CD4-positive, alpha-beta T cell treated with Interleukin-4 for 4 hours (primary cell): Measurements from ENCODE around the gene TRIL.
A peak's percentile ranks its signal among the peaks of the same experiment; 100 is the strongest.

Experiments
- DNase-seq: peaks from one replicate; pipeline ENCODE4 v3.0.0-alpha.2; 2020

TRIL gene

DNA sequence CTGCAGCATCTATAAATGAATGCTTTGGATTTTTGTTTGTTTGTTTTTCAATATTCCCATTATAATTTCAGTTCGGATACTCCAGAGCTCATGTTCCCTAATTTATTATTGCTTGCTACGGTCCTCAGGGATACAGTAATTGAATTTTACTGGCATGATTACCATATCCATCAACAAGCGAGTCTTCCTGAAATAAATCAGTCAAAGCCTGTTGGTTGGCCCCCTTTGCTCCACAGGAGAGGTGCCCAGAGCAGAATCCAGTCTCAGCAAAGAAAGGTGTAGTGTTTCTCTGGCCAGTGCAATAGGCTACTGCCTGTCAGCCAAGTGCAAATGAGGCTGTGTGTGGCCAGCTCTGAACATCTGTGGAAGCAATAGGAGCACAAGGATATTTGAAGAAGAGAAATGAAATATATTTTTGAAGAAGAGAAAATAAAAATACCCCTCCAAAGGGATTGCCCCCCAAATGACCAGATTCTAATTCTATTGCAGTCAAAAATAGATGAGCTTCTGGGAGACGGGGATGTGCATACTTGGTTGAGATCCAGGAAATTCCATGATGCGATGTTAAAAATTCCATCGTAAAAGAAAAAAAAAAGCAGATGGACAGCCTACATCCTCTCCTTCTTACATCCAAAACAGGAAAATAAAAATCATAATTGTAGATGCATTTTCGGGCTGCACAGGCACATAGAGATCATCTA lies 18.1 kb downstream of the TRIL start:
- DNase-seq: no peak

- DNase-seq: no peak
These were observed 18.8 kb downstream of the TRIL start for GRCh38 chr7:28939367-28939766.

DNA sequence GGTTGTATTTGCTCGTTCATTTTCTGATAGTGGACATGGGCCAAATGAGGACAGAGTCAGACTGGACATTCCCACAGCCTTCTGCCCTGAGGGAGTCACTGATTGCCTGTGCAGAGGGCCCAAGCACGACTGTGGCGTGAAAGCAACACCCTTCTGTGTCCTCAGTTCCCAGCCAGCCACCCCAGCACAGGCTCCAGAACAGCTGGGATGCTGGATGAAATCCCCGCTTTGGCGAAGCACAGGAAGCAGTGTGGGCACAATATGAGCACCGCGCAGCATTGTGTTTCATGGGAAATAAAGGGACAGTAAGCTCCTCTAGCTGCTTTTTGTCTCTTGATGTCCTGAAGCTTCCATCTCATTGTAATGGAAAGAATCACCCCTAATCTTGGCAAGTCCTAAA lies 20.5 kb downstream of the TRIL start:
- no peak for DNase-seq

DNA sequence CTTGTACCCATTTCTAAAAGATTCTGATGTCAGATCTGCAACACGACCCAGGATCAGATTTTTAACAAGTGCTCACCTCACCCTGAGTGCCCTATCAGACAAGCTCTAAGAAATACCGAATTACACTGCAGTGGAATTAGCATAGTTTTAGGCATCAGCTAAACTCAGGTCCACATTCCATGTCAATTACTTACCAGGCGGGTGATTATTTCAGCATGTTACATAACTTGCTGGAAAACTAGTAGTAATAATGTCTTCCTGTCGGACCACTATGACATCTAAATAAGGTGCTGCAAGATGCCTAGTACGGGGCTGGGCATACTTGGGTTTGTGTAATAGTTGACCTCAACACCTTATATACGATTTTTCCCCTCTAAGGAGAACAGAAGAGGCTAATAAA lies 21.0 kb downstream of the TRIL start:
- no peak for DNase-seq

- DNase-seq: no peak
These were observed 24.2 kb downstream of the TRIL start for GRCh38 chr7:28933846-28934320.

GRCh38 chr7:28931565-28931964 lies 26.6 kb downstream of the TRIL start:
- DNase-seq: no peak

GRCh38 chr7:28926871-28927597 lies 31.1 kb downstream of the TRIL start:
- peak; percentile 72 for DNase-seq

GRCh38 chr7:28922624-28923331 lies 35.4 kb downstream of the TRIL start:
- DNase-seq: peak; percentile 62

GRCh38 chr7:28921822-28922221 lies 36.3 kb downstream of the TRIL start:
- DNase-seq: peak; percentile 56

DNA sequence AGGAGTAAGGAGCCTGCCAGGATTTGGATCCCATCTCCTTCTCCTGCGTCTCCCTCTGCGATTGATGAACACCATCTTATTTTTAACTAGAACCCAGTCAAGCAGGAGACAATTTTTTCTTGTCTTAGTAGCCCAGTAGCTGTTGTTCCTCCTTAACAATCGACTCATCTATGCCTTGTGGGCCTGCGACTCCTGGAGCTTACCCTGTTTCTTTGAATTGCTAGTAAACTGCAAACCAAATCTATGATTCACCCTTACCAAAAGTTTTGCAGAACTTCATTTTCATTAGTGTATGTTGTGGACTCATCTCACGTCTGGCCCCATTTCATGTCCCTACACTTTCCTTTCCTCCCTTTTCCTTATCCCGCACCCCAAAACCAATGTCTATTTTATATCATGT lies 37.7 kb downstream of the TRIL start:
- no peak for DNase-seq

GRCh38 chr7:28919510-28919909 lies 38.6 kb downstream of the TRIL start:
- no peak for DNase-seq

DNA sequence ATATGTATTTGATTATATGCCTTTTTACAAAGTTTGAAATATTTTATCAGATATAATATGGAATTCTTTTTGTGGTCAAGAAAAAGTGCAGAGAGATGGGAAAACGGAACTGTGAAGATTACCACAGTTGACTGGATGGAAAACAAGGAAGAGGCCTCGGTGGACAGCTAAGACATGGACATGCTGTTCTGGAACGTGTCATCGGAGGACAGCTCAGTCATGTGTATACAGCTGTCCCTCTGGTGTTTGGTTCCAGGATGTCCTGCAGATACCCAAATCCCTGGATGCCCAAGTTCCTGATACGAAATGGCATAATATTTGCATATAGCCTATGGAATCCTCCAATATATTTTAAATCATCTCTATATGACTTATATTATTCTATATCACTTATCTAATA lies 49.4 kb downstream of the TRIL start:
- DNase-seq: no peak

- no peak for DNase-seq
These were observed 52.7 kb downstream of the TRIL start for GRCh38 chr7:28905464-28905863.

- no peak for DNase-seq
These were observed 53.5 kb downstream of the TRIL start for GRCh38 chr7:28904578-28905048.

GRCh38 chr7:28903730-28904577 lies 54.2 kb downstream of the TRIL start:
- no peak for DNase-seq
